SW480 (cell line): ENCODE measurements around the gene CENPA.
"Not testable (repeated sequence)": the region's sequence is repeated elsewhere in the genome, so short reads cannot be mapped to it uniquely, and the experiment has no call there.

ENCODE experiments used
- DNase-seq: peaks from one replicate; pipeline ENCODE4 v3.0.0-alpha.2; 2016; ENCODE audit warnings: low spot score

Gene CENPA

GRCh38 chr2:26792720-26793119, 6.9 kb downstream of the CENPA start:
- no peak for DNase-seq

- DNase-seq = no peak
Observed at GRCh38 chr2:26793518-26793917, 7.7 kb downstream of the CENPA start.

DNA sequence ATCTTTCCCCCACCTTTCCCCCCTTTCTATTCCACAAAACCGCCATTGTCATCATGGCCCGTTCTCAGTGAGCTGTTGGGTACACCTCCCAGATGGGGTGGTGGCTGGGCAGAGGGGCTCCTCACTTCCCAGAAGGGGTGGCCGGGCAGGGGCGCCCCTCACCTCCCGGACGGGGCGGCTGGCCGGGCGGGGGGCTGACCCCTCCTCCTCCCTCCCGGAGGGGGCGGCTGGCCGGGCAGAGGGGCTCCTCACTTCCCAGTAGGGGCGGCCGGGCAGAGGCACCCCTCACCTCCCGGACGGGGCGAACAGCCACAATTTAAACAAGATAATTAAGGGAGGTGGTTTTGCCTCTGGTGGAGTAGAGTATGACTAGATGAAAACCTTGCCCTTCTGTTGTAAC, 9.3 kb downstream of the CENPA start:
- DNase-seq = not testable (repeated sequence)

DNA sequence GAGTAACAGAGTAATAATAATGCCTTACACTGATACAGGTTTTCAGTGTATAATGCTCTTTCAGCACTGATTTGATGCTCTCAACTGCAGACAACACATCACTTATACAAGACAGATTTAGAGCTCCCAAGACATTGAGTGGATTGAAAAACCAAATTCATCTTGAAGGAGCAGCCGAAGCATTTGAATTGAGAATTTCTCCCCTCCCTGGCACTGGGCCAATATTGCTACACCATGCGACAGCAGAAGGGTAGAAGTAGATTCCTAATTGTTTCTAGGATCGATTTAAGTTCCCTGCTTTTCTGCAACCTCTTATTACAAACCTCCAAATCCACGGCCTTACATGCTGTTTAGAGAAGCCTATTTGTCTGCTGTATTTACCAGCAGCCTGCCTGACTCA, 15.5 kb downstream of the CENPA start:
- no peak for DNase-seq

GRCh38 chr2:26801796-26802195, 15.9 kb downstream of the CENPA start:
- no peak for DNase-seq

GRCh38 chr2:26805241-26805676, 19.4 kb downstream of the CENPA start:
- DNase-seq = no peak

GRCh38 chr2:26807788-26808460, 22.1 kb downstream of the CENPA start:
- DNase-seq = no peak

GRCh38 chr2:26809211-26809610, 23.4 kb downstream of the CENPA start:
- no peak for DNase-seq

DNA sequence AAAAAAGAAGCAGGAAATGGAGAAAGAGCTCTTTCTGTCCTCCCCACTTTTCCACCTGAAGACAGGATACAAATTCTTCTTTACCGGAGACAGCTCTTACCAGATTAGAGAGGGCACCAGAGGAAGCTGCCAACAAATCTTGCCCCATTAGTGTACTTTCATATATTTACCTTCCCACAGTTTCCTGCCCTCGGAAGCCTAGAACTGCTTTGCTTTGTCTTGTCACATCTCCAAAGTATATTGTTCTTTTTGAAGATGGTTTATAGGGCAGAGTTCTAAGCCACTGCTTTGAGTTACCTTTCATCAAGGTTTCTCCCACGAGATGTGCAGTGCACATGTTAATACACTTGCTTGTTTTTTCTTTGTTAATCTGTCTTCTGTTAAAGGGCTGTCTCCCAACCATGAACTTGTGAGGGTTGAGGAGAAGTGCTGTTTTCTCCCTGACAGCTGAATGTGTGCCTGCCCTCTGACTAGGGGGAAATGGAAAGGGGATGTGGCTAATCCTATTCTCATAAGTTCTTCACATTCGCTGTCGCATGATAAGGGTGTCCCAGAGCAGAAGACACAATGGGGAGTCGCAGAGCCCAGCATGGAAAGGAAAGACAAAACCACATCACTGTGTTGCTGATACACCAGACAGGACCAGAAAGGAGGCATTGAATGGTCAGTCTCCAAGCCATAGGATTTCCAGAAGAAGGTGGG, 24.2 kb downstream of the CENPA start:
- DNase-seq = no peak

DNA sequence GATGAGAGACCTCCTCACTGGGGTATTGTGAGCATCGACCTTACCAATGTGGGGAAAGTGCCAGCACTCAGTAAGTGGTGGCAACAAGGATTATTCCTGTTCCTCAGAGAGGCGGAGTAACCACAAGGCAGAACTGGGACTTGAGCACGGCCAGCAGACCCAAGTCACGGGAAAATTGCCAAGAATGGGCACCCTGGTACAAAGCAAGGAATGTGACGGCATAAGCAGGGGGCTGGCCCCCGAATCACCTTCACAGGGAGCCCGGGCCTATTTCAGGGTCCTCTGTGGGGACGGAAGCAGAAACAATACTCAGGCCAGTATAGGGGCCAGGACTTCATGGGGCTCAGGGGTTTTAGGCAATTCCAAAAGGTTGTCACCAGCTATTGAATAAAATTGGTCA, 25.4 kb downstream of the CENPA start:
- no peak for DNase-seq

DNA sequence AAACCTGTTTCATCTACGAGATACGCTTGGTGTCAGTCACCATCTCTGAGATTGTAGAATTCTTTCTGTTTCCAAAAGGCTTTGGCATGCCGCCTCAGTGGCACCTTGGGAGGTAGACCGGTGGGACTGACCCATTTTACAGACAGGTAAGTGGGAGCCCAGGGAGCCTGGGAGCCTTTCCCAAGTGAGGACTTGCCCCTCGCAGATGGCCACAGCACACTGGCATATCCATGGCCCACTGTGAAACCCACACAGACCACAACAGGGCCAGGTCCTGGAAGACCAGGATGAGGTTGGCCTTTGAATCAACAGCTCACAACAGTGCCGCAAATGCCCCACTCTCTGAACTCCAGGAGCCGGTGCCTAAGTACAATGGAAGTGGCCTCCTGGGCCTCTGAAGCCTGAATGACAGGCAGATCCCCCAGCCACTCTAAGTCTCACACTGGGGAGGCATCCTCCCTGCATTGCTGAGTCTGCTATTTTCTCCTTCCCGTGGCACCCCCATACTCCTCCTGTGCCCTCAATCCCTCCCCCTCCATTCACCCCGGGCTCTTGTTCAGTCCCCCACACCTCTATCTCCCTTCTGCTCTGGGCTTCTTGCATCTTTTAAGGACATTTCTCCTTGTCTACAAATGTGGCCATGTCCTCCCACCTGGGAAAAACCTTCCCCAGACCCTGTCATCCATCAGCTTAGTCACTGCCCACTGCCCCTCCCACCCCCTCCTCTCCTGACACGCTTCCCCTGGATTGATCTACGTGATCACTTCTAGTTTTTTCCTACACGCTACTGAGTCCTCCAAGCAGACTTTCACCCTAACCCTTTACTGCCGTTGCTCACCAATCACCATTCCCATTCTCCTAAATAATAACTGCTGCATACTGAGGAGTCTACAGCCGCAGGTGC, 26.2 kb downstream of the CENPA start:
- no peak for DNase-seq

- no peak for DNase-seq
Observed at GRCh38 chr2:26812731-26813130, 26.9 kb downstream of the CENPA start.

DNA sequence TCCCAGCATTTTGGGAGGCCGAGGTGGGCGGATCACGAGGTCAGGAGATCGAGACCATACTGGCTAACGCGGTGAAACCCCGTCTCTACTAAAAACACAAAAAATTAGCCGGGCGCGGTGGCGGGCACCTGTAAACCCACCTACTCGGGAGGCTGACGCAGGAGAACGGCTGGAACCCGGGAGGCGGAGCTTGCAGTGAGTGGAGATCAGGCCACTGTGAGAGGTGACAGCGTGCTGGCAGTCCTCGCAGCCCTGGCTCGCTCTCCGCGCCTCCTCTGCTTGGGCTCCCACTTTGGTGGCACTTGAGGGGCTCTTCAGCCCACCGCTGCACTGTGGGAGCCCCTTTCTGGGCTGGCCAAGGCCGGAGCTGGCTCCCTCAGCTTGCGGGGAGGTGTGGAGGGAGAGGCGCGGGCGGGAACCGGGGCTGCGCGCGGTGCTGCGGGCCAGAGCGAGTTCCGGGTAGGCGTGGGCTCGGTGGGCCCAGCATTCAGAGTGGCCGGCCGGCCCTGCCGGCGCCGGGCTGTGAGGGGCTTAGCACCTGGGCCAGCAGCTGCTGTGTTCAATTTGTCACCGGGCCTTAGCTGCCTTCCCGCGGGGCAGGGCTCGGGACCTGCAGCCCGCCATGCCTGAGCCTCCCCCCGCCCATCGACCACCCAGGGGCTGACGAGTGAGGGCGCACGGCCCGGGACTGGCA, 28.4 kb downstream of the CENPA start:
- DNase-seq = not testable (repeated sequence)

- no peak for DNase-seq
Observed at GRCh38 chr2:26816893-26817292, 31.0 kb downstream of the CENPA start.

GRCh38 chr2:26818255-26818654, 32.4 kb downstream of the CENPA start:
- DNase-seq = no peak

DNA sequence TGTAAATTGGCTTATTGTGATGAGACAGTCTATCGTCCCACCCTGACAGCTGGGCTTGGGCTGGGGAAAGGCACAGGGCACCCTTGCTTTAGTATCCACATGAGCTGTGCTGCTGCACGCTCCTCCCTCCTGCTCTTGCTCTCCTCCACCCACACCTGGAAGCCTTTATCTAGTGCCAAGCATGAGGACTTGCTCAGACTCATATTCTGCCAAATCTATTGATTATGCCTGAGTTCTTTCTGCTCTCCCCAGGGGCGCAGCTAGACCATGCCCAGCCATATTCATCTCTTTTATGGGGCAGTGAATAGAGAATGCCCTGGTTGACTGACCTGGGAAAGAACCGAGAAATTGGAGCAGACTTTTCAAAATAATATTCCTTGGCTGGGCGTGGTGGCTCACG, 33.1 kb downstream of the CENPA start:
- DNase-seq = no peak

DNA sequence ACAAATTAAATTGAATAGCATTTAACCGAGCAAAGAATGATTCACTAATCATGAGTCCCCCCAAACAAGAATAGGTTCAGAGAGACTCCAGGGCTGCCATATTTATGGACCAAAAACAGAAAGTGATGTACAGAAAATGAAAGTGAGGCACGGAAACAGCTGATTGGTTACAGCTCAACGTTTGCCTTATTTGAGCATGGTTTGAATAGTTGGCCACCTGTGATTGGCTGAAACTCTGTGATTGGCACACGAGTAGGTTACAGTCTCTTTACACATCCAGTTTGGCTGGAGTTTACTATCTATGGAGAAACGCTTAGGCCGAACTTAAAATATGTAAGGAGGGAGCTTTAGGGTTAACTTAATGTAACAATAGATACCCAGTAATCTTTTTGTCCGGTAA, 35.1 kb downstream of the CENPA start:
- no peak for DNase-seq

GRCh38 chr2:26822877-26823276, 37.0 kb downstream of the CENPA start:
- DNase-seq = no peak

DNA sequence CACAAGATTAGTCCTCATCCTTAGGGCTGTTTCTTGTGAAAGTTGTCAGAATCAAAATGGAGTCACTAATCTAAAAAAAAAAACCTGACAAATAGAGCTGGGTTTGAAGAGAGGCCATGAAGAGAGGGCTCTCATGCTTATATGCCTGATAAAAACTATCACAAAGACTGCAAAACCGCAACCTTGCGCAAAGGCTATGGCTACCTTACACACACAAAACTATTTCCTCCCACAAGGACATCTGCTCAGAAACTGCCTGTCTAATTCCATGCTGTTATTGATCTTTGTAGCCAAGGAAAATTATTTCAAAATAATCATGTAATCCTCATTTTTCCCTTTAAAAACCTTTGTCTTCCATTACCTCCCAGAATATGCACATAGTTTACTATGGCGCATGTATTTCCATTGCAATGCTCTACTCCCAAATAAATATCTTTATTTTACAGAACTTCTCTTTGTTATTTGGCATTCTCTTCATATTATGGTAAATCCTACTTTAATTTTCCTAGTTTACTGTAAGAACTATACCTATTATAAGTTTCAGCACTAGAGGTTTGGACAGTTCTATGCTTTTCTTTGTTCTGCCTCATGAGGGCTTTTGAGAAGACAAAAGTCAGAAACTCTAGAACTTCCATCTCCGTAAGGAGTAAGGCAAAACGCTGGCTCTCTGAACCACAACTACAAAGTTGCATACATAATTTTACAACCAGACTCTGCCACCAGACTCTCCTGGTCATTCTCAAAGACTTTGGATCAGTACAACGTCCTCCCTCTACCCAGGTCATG, 52.5 kb downstream of the CENPA start:
- peak; percentile 26 for DNase-seq

DNA sequence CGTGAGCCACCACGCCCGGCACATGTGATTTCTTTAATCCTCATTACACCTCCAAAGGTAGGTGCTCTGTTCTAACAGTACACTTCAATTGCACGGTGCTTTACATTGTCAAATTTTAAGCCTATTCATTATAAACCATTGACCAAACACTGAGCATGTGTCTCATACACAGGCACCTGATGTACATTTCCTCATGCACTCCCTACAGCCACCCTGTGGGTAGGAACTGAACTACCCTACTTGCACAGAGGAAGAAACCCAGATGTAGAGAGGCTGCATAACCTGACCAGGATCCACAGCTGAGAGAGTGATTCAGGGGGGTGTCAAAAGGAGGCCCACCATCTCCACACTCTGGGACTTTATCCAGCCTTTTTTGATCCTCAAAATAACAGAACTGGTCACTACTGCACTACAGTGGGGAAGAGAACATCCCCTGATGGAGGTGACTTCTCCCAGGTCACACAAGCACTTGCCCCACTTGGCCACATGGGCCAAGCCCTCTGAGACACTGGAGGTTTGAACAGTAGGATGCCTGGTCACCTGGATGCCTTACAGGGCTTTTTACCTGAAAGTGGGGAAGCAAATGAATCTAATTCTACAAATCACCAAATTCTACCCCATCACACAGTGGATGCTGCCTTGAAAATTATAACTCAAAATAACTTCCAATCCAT, 55.2 kb downstream of the CENPA start:
- peak; percentile 52 for DNase-seq

- DNase-seq = no peak
Observed at GRCh38 chr2:26843041-26843440, 57.2 kb downstream of the CENPA start.
